Mesothelial cell of epicardium (in vitro differentiated cells): Measurements from ENCODE around the gene KIAA0513. TPM values are rescaled to one million over a fixed set of nuclear protein-coding genes. Genes with fewer than 3 reads are reported as not detected.

Experiments used
- DNase-seq, 2 experiments: peaks; one replicate each; pipeline ENCODE4 v3.0.0; 2021; ENCODE audit warnings: low spot score in 2 of 2; ENCODE audit not compliant: unreplicated experiment in 2 of 2
- H3K27ac Mint-ChIP-seq: 2 replicates; pipeline ENCODE4 v1.8.0; 2021; ENCODE audit warnings: mixed read lengths
- H3K27me3 Mint-ChIP-seq: 2 replicates; pipeline ENCODE4 v1.8.0; 2021; ENCODE audit warnings: low read depth, mixed read lengths
- H3K36me3 Mint-ChIP-seq: 2 replicates; pipeline ENCODE4 v1.8.0; 2021; ENCODE audit warnings: mixed read lengths
- H3K4me1 Mint-ChIP-seq: 2 replicates; pipeline ENCODE4 v1.8.0; 2021; ENCODE audit warnings: mixed read lengths
- H3K4me3 Mint-ChIP-seq: 2 replicates; pipeline ENCODE4 v1.8.0; 2021; ENCODE audit warnings: mild to moderate bottlenecking, moderate library complexity, mixed read lengths
- H3K9me3 Mint-ChIP-seq: 2 replicates; pipeline ENCODE4 v1.8.0; 2021; ENCODE audit warnings: mixed read lengths
- CTCF ChIP-seq: fragments of 200-600 bp; sonication (generic); IDR thresholded peaks from one replicate; pipeline ENCODE4 v1.5.0; 2021; ENCODE audit warnings: antibody characterized with exemption; ENCODE audit not compliant: unreplicated experiment
- total RNA-seq: library from RNA; stranded (reverse); gene quantifications from 3 replicates; pipeline ENCODE4 v1.2.1, GENCODE V29; 2021

The KIAA0513 gene
- total RNA-seq, 1 donor from 2014 or later, result 6.8 TPM

GRCh38 chr16:85041219-85042166, 13.9 kb downstream of the KIAA0513 start:
- Mint-ChIP-seq H3K9me3 (no peaks in the 10 kb centered on the region), H3K27me3 (no peaks in the 10 kb centered on the region), H3K36me3 (no peaks in the 10 kb centered on the region), H3K4me1 (peaks cover 10% of the 10 kb centered on the region), H3K27ac (no peak overlapping the region), H3K4me3 (no peak overlapping the region)
- DNase-seq, result no peak
- no peak for TF ChIP-seq CTCF

- TF ChIP-seq CTCF, result no peak
- Mint-ChIP-seq H3K4me3 (no peak overlapping the region), H3K36me3 (no peaks in the 10 kb centered on the region), H3K27ac (no peak overlapping the region), H3K9me3 (no peaks in the 10 kb centered on the region), H3K4me1 (peaks cover 10% of the 10 kb centered on the region), H3K27me3 (no peaks in the 10 kb centered on the region)
- DNase-seq, result no peak
These were observed 14.6 kb downstream of the KIAA0513 start for GRCh38 chr16:85042167-85042526.

GRCh38 chr16:85042606-85043005, 15.0 kb downstream of the KIAA0513 start:
- no peak for DNase-seq
- Mint-ChIP-seq H3K36me3 (no peaks in the 10 kb centered on the region), H3K9me3 (no peaks in the 10 kb centered on the region), H3K27me3 (no peaks in the 10 kb centered on the region), H3K27ac (no peak overlapping the region), H3K4me1 (peaks cover 9% of the 10 kb centered on the region), H3K4me3 (no peak overlapping the region)
- no peak for TF ChIP-seq CTCF

- H3K4me1 Mint-ChIP-seq, result peaks cover 14% of the 10 kb centered on the region
- no peaks in the 10 kb centered on the region for H3K27me3 Mint-ChIP-seq
- DNase-seq, result no peak
- peaks cover 3% of the 10 kb centered on the region for H3K9me3 Mint-ChIP-seq
- no peak for TF ChIP-seq CTCF
- H3K36me3 Mint-ChIP-seq, result no peaks in the 10 kb centered on the region
- H3K4me3 Mint-ChIP-seq, result no peak overlapping the region
- no peak overlapping the region for H3K27ac Mint-ChIP-seq
These were observed 17.5 kb downstream of the KIAA0513 start for GRCh38 chr16:85045077-85045476.

GRCh38 chr16:85045641-85046471, 18.3 kb downstream of the KIAA0513 start:
- DNase-seq, result no peak
- no peaks in the 10 kb centered on the region for H3K27me3 Mint-ChIP-seq
- no peak for TF ChIP-seq CTCF
- H3K27ac Mint-ChIP-seq, result no peak overlapping the region
- no peaks in the 10 kb centered on the region for H3K36me3 Mint-ChIP-seq
- peaks cover 14% of the 10 kb centered on the region for H3K4me1 Mint-ChIP-seq
- no peak overlapping the region for H3K4me3 Mint-ChIP-seq
- H3K9me3 Mint-ChIP-seq, result peaks cover 3% of the 10 kb centered on the region
